Islet of Langerhans (tissue), 1 donor: ENCODE results near the gene KCNJ9.
"Not testable (repeated sequence)": the region's sequence is repeated elsewhere in the genome, so short reads cannot be mapped to it uniquely, and the experiment has no call there.

Experiments used
- FAIRE-seq: peaks from one replicate; lab custom pipeline; 2011; peaks lifted over from hg19 to GRCh38; lab: Jason Lieb, UNC

Gene KCNJ9

DNA sequence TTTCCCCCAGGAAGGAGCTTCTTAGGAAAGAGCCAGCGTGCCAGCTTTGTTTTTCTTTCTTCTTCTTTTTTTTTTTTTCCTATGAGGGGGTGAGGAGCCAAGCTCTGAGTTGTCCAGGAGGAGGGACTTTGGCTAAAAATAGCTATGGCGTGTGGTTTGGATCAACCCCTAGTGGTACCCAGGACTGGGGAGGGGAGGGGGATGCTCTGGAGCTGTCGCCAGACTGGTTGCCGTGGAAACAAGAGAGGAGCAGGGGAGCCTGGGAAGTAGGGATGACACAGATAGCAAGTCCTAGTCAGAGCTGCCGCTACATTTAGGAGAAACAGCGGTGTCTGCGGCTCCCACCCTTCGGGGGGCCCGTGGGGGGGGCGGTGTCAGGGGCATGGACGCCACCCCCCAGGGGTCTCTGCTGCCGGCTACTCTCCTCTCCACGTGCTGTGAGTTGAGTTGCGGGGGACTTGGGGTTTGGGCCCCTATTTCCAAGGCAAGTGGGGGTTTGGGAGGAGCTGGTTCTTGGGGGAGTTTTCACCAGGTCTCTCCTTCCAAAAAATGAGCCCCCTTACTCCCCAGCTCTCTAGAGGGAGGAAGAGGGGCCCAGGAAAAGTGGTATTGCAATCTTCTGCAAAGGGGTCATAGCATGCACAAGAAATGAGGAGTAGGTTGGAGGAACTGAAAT lies at the start of gene KCNJ9:
KCNJ9 (plus strand) TSS at position 278 of the 676 bp plus-strand sequence. CDS start 2,493 bp downstream, outside the sequence.
- FAIRE-seq = no peak

- FAIRE-seq = no peak
Observed at GRCh38 chr1:160032165-160032820, 49.0 kb upstream of the KCNJ9 start.

GRCh38 chr1:160040476-160040875 lies 40.9 kb upstream of the KCNJ9 start:
- FAIRE-seq = no peak

- no peak for FAIRE-seq
Observed at GRCh38 chr1:160043543-160043942, 37.8 kb upstream of the KCNJ9 start.

GRCh38 chr1:160045653-160046052 lies 35.7 kb upstream of the KCNJ9 start:
- FAIRE-seq = no peak

- FAIRE-seq = no peak
Observed at GRCh38 chr1:160046494-160047110, 34.7 kb upstream of the KCNJ9 start.

DNA sequence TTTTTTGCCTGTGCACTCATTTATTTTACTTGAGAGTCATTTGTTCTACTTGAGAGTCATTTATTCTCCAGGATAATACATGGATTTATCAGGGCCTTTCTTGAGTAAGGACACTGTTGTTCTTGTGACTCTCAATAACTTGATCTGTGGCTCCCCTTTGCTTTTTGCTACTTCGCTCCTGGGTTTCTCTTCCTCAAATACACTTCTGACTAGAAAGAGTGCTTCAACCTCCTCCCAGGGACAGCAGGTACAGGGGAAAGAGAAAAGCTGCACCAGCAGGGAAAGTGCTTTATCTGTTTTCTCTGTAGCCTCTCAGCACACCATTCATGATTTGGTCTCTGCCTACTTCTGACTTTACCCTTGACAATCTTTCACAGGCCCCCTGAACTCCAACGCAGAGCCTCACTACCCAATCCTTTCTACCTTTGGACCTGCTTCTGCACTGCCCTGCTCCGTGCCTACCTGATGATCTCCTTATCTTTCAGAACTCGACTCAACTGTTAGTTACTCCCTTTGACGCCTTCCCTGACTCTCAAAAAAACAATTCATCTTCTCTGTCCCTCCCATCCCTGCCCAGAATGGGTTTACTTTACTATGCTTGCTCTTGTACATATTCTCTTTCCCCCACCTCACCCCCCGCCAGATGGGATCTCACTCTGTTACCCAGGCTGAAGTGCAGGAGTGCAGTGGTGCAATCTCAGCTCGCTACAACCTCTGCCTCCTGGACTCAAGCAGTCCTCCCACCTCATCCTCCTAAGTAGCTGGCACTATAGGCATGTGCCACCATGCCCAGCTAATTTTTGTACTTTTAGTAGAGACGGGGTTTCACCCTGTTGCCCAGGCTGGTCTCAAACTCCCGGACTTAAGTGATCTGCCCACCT lies 34.0 kb upstream of the KCNJ9 start:
- FAIRE-seq = no peak

DNA sequence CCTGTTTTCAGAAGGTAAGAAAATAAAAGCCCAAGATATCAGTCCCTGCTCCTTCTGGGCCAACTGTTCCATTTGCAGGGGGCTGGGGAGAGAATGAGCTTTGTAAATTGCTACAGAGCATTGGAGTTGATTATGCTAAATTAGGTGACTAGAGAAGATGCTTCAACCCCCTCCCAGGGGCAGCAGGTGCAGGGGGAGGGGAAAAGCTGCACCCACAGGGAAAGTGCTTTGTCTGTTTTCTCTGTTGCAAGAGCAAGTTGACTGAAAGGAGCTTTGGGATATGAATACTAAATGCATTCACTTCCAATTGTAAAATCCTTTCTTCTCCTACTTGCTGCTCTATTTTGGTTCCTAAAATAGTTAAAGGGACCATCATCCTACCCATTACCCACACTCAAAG lies 33.0 kb upstream of the KCNJ9 start:
- FAIRE-seq = no peak

GRCh38 chr1:160049101-160049500 lies 32.2 kb upstream of the KCNJ9 start:
- FAIRE-seq = no peak

DNA sequence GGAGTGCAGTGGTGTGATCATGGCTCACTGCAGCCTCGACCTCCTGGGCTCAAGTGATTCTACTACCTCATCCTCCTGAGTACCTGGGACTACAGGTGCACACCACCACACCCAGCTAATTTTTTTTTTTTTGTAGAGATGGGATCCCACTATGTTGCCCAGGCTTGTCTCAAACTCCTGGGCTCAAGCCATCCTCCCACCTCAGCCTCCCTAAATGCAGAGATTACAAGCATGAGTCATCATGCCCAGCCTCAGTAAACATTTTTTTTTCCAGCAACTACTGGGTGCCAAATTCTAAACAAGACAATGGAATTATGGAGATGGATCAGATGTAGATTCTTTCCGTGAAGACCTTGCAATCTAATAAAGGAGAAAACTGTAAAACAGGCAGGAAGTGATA lies 31.2 kb upstream of the KCNJ9 start:
- FAIRE-seq = not testable (repeated sequence)

DNA sequence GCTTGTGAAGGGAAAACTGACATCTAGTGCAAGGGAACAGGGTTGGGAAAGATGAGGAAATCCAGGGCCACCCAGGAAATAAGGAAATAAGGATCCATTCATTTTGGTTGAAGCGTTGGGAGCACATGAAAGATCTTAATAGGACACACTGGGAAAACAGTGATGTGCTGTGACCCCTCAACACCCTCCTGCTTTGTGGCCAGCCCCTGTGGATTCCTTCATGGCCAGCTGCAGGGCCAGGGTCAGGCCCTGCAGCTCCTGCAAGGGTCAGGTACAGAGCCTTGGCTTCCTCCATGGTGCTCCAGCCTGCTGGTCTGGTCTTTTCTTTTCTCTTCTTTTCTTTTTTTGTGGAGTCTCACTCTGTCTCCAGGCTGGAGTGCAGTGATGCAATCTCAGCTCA lies 30.7 kb upstream of the KCNJ9 start:
- FAIRE-seq = no peak

DNA sequence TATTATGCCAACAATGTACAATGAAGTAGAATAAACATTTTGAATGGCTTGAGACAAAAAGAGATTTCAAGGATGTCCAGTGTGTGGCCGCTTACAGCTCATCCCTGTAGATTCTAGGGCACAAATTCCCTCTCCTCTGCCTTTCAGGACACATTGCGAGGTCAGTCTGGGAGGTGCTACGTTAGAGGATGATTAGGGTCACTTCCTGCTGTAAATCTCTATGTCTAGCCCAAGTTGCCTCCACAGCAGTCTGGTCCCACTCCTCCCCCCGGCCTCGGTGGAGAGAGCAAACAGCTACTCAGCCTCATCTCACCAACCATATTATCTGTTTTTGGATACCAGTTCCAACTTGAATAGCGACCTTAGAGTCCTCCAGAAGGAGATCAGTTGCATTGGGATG lies 28.4 kb upstream of the KCNJ9 start:
- FAIRE-seq = no peak

GRCh38 chr1:160053548-160054365 lies 27.6 kb upstream of the KCNJ9 start:
- FAIRE-seq = no peak

DNA sequence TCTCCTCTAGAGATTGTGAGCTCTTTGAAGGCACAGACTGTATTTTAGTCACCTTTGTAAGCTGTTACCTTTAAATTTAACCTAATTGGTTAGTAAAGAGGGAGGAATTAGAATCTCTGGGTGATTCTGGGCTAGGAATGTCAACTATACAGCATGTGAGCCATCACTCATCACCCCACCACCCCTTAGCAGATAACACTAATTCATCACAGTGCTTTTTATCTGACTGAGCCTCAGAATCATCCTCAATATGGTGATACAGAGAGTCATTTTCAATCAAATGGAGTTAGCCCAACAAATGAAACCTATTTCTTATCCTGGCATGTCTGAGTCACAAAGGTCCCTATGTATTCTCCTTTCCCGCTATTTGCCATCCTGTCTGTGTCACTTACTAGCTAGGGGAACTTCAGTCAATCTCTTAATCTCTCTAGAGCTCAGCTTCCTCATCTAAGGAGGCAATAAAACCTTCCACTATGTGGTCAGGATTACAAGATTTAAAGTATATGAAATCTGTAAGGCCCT lies 24.6 kb upstream of the KCNJ9 start:
- no peak for FAIRE-seq

DNA sequence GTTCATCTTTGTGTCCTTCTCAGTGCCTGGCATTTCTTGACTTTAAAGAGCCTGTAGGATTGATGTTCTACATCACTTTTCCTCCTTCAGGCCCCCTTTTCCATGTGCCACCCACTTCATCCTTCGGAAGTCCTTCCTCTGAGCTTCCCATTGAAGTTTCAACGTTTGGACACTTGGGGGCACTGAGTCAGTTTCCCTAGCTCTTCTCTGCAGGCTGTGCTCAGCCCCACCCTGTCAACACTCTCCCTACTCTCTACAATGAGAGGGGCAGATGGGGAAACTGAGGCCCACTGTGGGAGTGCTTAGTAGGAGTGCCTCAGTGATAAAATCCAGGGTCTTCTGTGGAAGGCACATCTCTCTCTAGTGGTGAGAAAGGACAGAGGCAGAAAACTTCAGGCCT lies 23.3 kb upstream of the KCNJ9 start:
- FAIRE-seq = no peak

- no peak for FAIRE-seq
Observed at GRCh38 chr1:160061369-160062229, 19.7 kb upstream of the KCNJ9 start.

GRCh38 chr1:160062230-160062532 lies 19.2 kb upstream of the KCNJ9 start:
- no peak for FAIRE-seq

- no peak for FAIRE-seq
Observed at GRCh38 chr1:160063176-160063575, 18.2 kb upstream of the KCNJ9 start.

DNA sequence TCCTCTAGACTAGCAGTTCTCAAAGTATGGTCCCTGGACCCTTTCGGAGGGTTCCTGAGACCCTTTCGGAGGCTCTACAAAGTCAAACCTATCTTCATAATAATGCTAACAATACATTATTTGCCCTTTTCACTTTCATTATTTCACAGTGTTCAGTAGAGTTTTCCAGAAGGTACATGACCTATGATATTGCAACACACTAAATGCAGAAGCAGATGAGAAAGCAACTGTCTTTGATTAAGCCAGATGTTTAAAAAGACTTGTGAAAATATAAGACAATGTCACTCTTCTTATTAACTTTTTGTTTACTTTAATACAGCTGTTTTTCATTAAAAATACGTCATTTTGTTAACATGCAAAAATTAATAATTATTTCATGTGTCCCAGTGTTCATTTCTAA lies 17.2 kb upstream of the KCNJ9 start:
- FAIRE-seq = no peak

- no peak for FAIRE-seq
Observed at GRCh38 chr1:160064746-160065145, 16.6 kb upstream of the KCNJ9 start.
